Lower leg skin (tissue), 4 donors: ENCODE measurements around the gene SMIM32. TPM values are rescaled to one million over a fixed set of nuclear protein-coding genes. Genes with fewer than 3 reads are reported as not detected.

Experiments used
- DNase-seq, 2 donors: peaks; one replicate each; pipeline ENCODE4 v3.0.0-alpha.2; 2019; ENCODE audit warnings: low spot score in 2 of 2
- H3K4me3 ChIP-seq: fragments of 200-600 bp; sonication (generic); 2 replicates; pipeline ENCODE4 v1.5.1; 2017; ENCODE audit warnings: mild to moderate bottlenecking, low read depth; ENCODE audit not compliant: poor library complexity, severe bottlenecking
- CTCF ChIP-seq, 3 donors: fragments of 450-650 bp; IDR thresholded peaks; one replicate each; pipeline ENCODE4 v1.5.1; 2016; ENCODE audit warnings: antibody characterized with exemption in 3 of 3, mild to moderate bottlenecking in 3 of 3, moderate library complexity in 2 of 3
- POLR2A ChIP-seq, 2 donors: fragments of 450-650 bp; IDR thresholded peaks; one replicate each; pipeline ENCODE4 v1.6.1; 2016 to 2017; ENCODE audit warnings: antibody characterized with exemption in 2 of 2, mild to moderate bottlenecking in 1 of 2, moderate library complexity in 1 of 2
- WGBS, 2 donors: methylation state at CpG; one replicate each; pipeline ENCODE4 v1.1.5; 2018; 5-methylcytosine and 5-hydroxymethylcytosine counted together
- intact Hi-C: fragments of 100-400 bp; cut with DNase I; formaldehyde crosslinking; loops from one replicate; pipeline ENCODE4 v1.15.0; 2023; ENCODE audit warnings: low total_unique reads
- total RNA-seq, 4 donors: library from RNA; depleted of rRNA; stranded (reverse); fragments of >200 nt; gene quantifications; one replicate each; pipeline ENCODE4 v1.1.0, GENCODE V29; 2016

The SMIM32 gene
- total RNA-seq: not detected

GRCh38 chr5:136192526-136193321 is at the start of gene SMIM32:
Gene SMIM32, minus strand, starts transcription at chr5:136193162. Its CDS starts 638 bp downstream, at chr5:136192524.
- intact Hi-C loops: no loop called here
- TF ChIP-seq POLR2A (IDR thresholded peaks at IDR 0.05) (no peak), CTCF (IDR thresholded peaks at IDR 0.05) (no peak)
- DNase-seq: peak; percentile 12 to 85
- no peak within 1 kb of the TSS for H3K4me3 ChIP-seq
- 1% methylated on average over 47 to 71 of the region's 81 CpGs for WGBS, 2 donors

- WGBS, 2 donors: 72 to 76% methylated on average over 2 of the region's 2 CpGs
- no peak overlapping the region for H3K4me3 ChIP-seq
- no peak for DNase-seq
- intact Hi-C loops: no loop called here
- TF ChIP-seq CTCF (IDR thresholded peaks at IDR 0.05): no peak
- no peak for TF ChIP-seq POLR2A (IDR thresholded peaks at IDR 0.05)
Measured at GRCh38 chr5:136242611-136243010, 49.6 kb upstream of the SMIM32 start.

GRCh38 chr5:136242136-136242535 is 49.2 kb upstream of the SMIM32 start:
- no peak overlapping the region for H3K4me3 ChIP-seq
- no peak for DNase-seq
- intact Hi-C loops: no loop called here
- WGBS, 2 donors: 47 to 56% methylated on average over 1 of the region's 1 CpG
- no peak for TF ChIP-seq POLR2A (IDR thresholded peaks at IDR 0.05)
- TF ChIP-seq CTCF (IDR thresholded peaks at IDR 0.05): no peak

- no peak overlapping the region for H3K4me3 ChIP-seq
- intact Hi-C loops: no loop called here
- 87 to 96% methylated on average over 4 of the region's 4 CpGs for WGBS, 2 donors
- DNase-seq: no peak
- TF ChIP-seq CTCF (IDR thresholded peaks at IDR 0.05): no peak
- no peak for TF ChIP-seq POLR2A (IDR thresholded peaks at IDR 0.05)
Measured at GRCh38 chr5:136240894-136241293, 47.9 kb upstream of the SMIM32 start.

- no peak overlapping the region for H3K4me3 ChIP-seq
- intact Hi-C loops: no loop called here
- 47 to 57% methylated on average over 5 of the region's 5 CpGs for WGBS, 2 donors
- DNase-seq: peak in 1 of 2 donors; percentile 3
- TF ChIP-seq POLR2A (IDR thresholded peaks at IDR 0.05) (no peak), CTCF (IDR thresholded peaks at IDR 0.05) (no peak)
Measured at GRCh38 chr5:136236479-136237083, 43.6 kb upstream of the SMIM32 start.
